Neural cell (in vitro differentiated cells): Measurements from ENCODE around the gene SCN4B. TPM values are rescaled to one million over a fixed set of nuclear protein-coding genes. Genes with fewer than 3 reads are reported as not detected.

ENCODE experiments used
- H2AFZ ChIP-seq: fragments of 200-600, 300-800 bp; sonication (generic), shearing (Covaris generic); 2 replicates; pipeline ENCODE4 v1.6.0; 2014; ENCODE audit warnings: low read depth, mild to moderate bottlenecking, antibody characterized with exemption, low read length, moderate library complexity
- H3F3A ChIP-seq: fragments of 200-600 bp; shearing (Covaris generic); 2 replicates; pipeline ENCODE4 v1.6.1; 2016; ENCODE audit warnings: mild to moderate bottlenecking, moderate library complexity, mixed read lengths, antibody characterized with exemption, low read length; ENCODE audit not compliant: insufficient read depth, poor library complexity, severe bottlenecking
- H3K27ac ChIP-seq: fragments of 200-600, 300-800 bp; sonication (generic), shearing (Covaris generic); 2 replicates; pipeline ENCODE4 v1.5.1; 2014; ENCODE audit warnings: mild to moderate bottlenecking, low read length, moderate library complexity
- H3K27me3 ChIP-seq: fragments of 300-800, 200-600 bp; sonication (generic), shearing (Covaris generic); 2 replicates; pipeline ENCODE4 v1.6.0; 2014; ENCODE audit warnings: mild to moderate bottlenecking, low read depth, low read length, moderate library complexity; ENCODE audit not compliant: insufficient read depth
- H3K36me3 ChIP-seq: fragments of 300-800, 200-600 bp; sonication (generic), shearing (Covaris generic); 2 replicates; pipeline ENCODE4 v1.5.1; 2014; ENCODE audit warnings: mild to moderate bottlenecking, antibody characterized with exemption, low read length, moderate library complexity; ENCODE audit not compliant: insufficient read depth
- H3K4me2 ChIP-seq: fragments of 300-800, 200-600 bp; sonication (generic), shearing (Covaris generic); 2 replicates; pipeline ENCODE4 v1.6.0; 2014; ENCODE audit warnings: mild to moderate bottlenecking, low read length
- H3K4me3 ChIP-seq: fragments of 300-800, 200-600 bp; sonication (generic), shearing (Covaris generic); 2 replicates; pipeline ENCODE4 v1.5.1; 2014; ENCODE audit warnings: mild to moderate bottlenecking, low read length, moderate library complexity
- H3K79me2 ChIP-seq: fragments of 200-600 bp; shearing (Covaris generic); replicated peaks from 2 replicates; pipeline ENCODE4 v1.6.0; 2014; ENCODE audit warnings: mild to moderate bottlenecking, low read length, moderate library complexity; ENCODE audit not compliant: insufficient read depth
- H3K9ac ChIP-seq: fragments of 300-800, 200-600 bp; sonication (generic), shearing (Covaris generic); 2 replicates; pipeline ENCODE4 v1.6.1; 2016; ENCODE audit warnings: mild to moderate bottlenecking, low read length, mixed read lengths
- H3K9me2 ChIP-seq: fragments of 200-600 bp; shearing (Covaris generic); 2 replicates; pipeline ENCODE4 v1.6.1; 2016; ENCODE audit warnings: mild to moderate bottlenecking, low read length, mixed read lengths; ENCODE audit not compliant: insufficient read depth
- H3K9me3 ChIP-seq: fragments of 200-600, 300-800 bp; sonication (generic), shearing (Covaris generic); 2 replicates; pipeline ENCODE4 v1.6.1; 2016; ENCODE audit warnings: mild to moderate bottlenecking, mixed run types, low read length, moderate library complexity, mixed read lengths
- H4K20me1 ChIP-seq: fragments of 200-600 bp; shearing (Covaris generic); 2 replicates; pipeline ENCODE4 v1.6.1; 2016; ENCODE audit warnings: mild to moderate bottlenecking, mixed run types; ENCODE audit not compliant: insufficient read depth
- CTCF ChIP-seq: fragments of 450-650 bp; IDR thresholded peaks from 2 replicates; pipeline ENCODE4 v1.5.1; 2014; ENCODE audit warnings: antibody characterized with exemption, mild to moderate bottlenecking, moderate library complexity; ENCODE audit not compliant: poor library complexity, severe bottlenecking
- EP300 ChIP-seq: fragments of 450-650 bp; conservative IDR thresholded peaks from 2 replicates; pipeline ENCODE4 v1.6.1; 2014; ENCODE audit warnings: antibody characterized with exemption, mild to moderate bottlenecking, moderate library complexity; ENCODE audit not compliant: poor library complexity, severe bottlenecking
- EZH2 ChIP-seq: fragments of 200-600, 300-800 bp; shearing (Covaris generic), sonication (generic); IDR thresholded peaks from 2 replicates; pipeline ENCODE4 v1.6.1; 2014; ENCODE audit warnings: antibody characterized with exemption, low read length, borderline replicate concordance, mild to moderate bottlenecking; ENCODE audit not compliant: insufficient read depth, poor library complexity, severe bottlenecking
- MXI1 ChIP-seq: fragments of 450-650 bp; conservative IDR thresholded peaks from 2 replicates; pipeline ENCODE4 v1.6.1; 2014; ENCODE audit warnings: antibody characterized with exemption, mild to moderate bottlenecking; ENCODE audit not compliant: poor library complexity, severe bottlenecking
- POLR2AphosphoS5 ChIP-seq: IDR thresholded peaks from 2 replicates; pipeline ENCODE4 v1.6.1; 2012
- RAD21 ChIP-seq: fragments of 450-650 bp; conservative IDR thresholded peaks from 2 replicates; pipeline ENCODE4 v1.6.1; 2014; ENCODE audit warnings: antibody characterized with exemption, mild to moderate bottlenecking, moderate library complexity
- REST ChIP-seq: IDR thresholded peaks from 2 replicates; pipeline ENCODE4 v1.6.1; 2012; ENCODE audit warnings: borderline replicate concordance
- SMC3 ChIP-seq: fragments of 450-650 bp; conservative IDR thresholded peaks from 2 replicates; pipeline ENCODE4 v1.6.1; 2014; ENCODE audit warnings: antibody characterized with exemption, mild to moderate bottlenecking, moderate library complexity; ENCODE audit not compliant: poor library complexity
- TAF1 ChIP-seq: IDR thresholded peaks from 2 replicates; pipeline ENCODE4 v1.6.1; 2012; ENCODE audit warnings: low read depth
- polyA plus RNA-seq: library from polyadenylated mRNA; depleted of rRNA; stranded (reverse); fragments of >200 nt; gene quantifications from 2 replicates; pipeline ENCODE4 v1.2.3, GENCODE V29; 2014

The SCN4B gene
- polyA plus RNA-seq, 1 donor from 2014 or later: 0.61 TPM

- Histone ChIP-seq H3F3A (no peaks in the 10 kb centered on the region), H2AFZ (no peak overlapping the region), H4K20me1 (no peaks in the 10 kb centered on the region), H3K9me3 (no peaks in the 10 kb centered on the region), H3K4me2 (no peak overlapping the region), H3K27me3 (no peaks in the 10 kb centered on the region), H3K27ac (no peak overlapping the region), H3K36me3 (no peaks in the 10 kb centered on the region), H3K79me2 (no peaks in the 10 kb centered on the region), H3K4me3 (no peak overlapping the region), H3K9ac (no peak overlapping the region), H3K9me2 (no peaks in the 10 kb centered on the region)
- TF ChIP-seq POLR2AphosphoS5: no peak
- TF ChIP-seq TAF1: no peak
- TF ChIP-seq REST: no peak
- no peak for TF ChIP-seq EP300
- TF ChIP-seq RAD21: no peak
Observed at GRCh38 chr11:118106789-118107335, 45.8 kb downstream of the SCN4B start.

- Histone ChIP-seq H2AFZ (no peak overlapping the region), H3K27ac (no peak overlapping the region), H3F3A (no peaks in the 10 kb centered on the region), H3K4me3 (no peak overlapping the region), H3K9me2 (no peaks in the 10 kb centered on the region), H3K9me3 (no peaks in the 10 kb centered on the region), H3K9ac (no peak overlapping the region), H3K79me2 (no peaks in the 10 kb centered on the region), H3K36me3 (no peaks in the 10 kb centered on the region), H4K20me1 (no peaks in the 10 kb centered on the region), H3K27me3 (no peaks in the 10 kb centered on the region), H3K4me2 (no peak overlapping the region)
- TF ChIP-seq EP300: no peak
- no peak for TF ChIP-seq TAF1
- TF ChIP-seq POLR2AphosphoS5: no peak
- no peak for TF ChIP-seq CTCF
- TF ChIP-seq RAD21: no peak
- TF ChIP-seq REST: no peak
- no peak for TF ChIP-seq EZH2
- no peak for TF ChIP-seq MXI1
- TF ChIP-seq SMC3: no peak
Observed at GRCh38 chr11:118105657-118106305, 46.8 kb downstream of the SCN4B start.
